Panc1 (cell line): ENCODE data around the gene RFX1. TPM values are rescaled to one million over a fixed set of nuclear protein-coding genes. Genes with fewer than 3 reads are reported as not detected.
A peak's percentile ranks its signal among the peaks of the same experiment; 100 is the strongest.

Source experiments
- ATAC-seq: fragments of 200-7000 bp; cut with Tn5 transposase; 2 replicates; pipeline ENCODE4 v1.9.1; 2020; ENCODE audit warnings: mild to moderate bottlenecking, moderate library complexity
- BruUV-seq: library from RNA; stranded (reverse); fragments of 400-500 nt; replicated peaks from 2 replicates; lab custom pipeline; 2021; lab: Mats Ljungman, UMichigan
- CTCF ChIA-PET: fragments of 300-600 bp; sonication (Branson Sonifier 250); formaldehyde crosslinking; loops from one replicate; lab custom pipeline; 2022; ENCODE audit warnings: antibody characterized with exemption; lab: Charles Lee
- POLR2A ChIA-PET: fragments of 300-600 bp; sonication (Branson Sonifier 250); formaldehyde crosslinking; loops from one replicate; lab custom pipeline; 2022; ENCODE audit warnings: antibody characterized with exemption; lab: Charles Lee
- DNase-seq: peaks from one replicate; pipeline ENCODE4 v3.0.0-alpha.2; 2010; ENCODE audit warnings: low read depth, low spot score
- H3K27ac ChIP-seq: 2 replicates; pipeline ENCODE4 v1.5.1; 2011; ENCODE audit warnings: mild to moderate bottlenecking, low read length, inconsistent platforms
- H3K27me3 ChIP-seq: fragments of 200-500 bp; sonication (Bioruptor generic); 2 replicates; pipeline ENCODE4 v1.6.0; 2014; ENCODE audit warnings: low read length, inconsistent platforms; ENCODE audit not compliant: control insufficient read depth, insufficient read depth
- H3K36me3 ChIP-seq: fragments of 200-500 bp; sonication (Bioruptor generic); 2 replicates; pipeline ENCODE4 v1.5.1; 2014; ENCODE audit warnings: inconsistent platforms, mild to moderate bottlenecking, low read length, moderate library complexity; ENCODE audit not compliant: control insufficient read depth, insufficient read depth
- H3K4me1 ChIP-seq: 2 replicates; pipeline ENCODE4 v1.5.1; 2011; ENCODE audit warnings: inconsistent platforms, mild to moderate bottlenecking, low read length, moderate library complexity; ENCODE audit not compliant: control insufficient read depth, insufficient read depth
- H3K4me3 ChIP-seq, 2 experiments: 2 replicates each; pipeline ENCODE4 v1.5.1; 2011 to 2012; ENCODE audit warnings: low read depth in 2 of 2, low read length in 2 of 2, mild to moderate bottlenecking in 2 of 2, inconsistent platforms in 1 of 2, moderate library complexity in 1 of 2
- H3K9me3 ChIP-seq: fragments of 200-500 bp; sonication (Bioruptor generic); 2 replicates; pipeline ENCODE4 v1.5.1; 2014; ENCODE audit warnings: low read depth, mild to moderate bottlenecking, inconsistent platforms, low read length, moderate library complexity; ENCODE audit not compliant: control insufficient read depth, insufficient read depth
- CTCF ChIP-seq: fragments of 450-650 bp; IDR thresholded peaks from 2 replicates; pipeline ENCODE4 v1.5.1; 2017; ENCODE audit warnings: mild to moderate bottlenecking
- POLR2AphosphoS5 ChIP-seq: IDR thresholded peaks from 2 replicates; pipeline ENCODE4 v1.6.1; 2012; ENCODE audit warnings: mild to moderate bottlenecking, low read depth, low read length, moderate library complexity
- REST ChIP-seq, 2 experiments: IDR thresholded peaks; 2 replicates each; pipeline ENCODE4 v1.6.1; 2011 to 2012; ENCODE audit warnings: low read depth in 2 of 2, control low read depth in 1 of 2, low read length in 1 of 2, mild to moderate bottlenecking in 1 of 2, moderate library complexity in 1 of 2; ENCODE audit not compliant: insufficient read depth in 1 of 2
- TCF7L2 ChIP-seq: IDR thresholded peaks from 2 replicates; pipeline ENCODE4 v1.6.1; 2011; ENCODE audit warnings: mild to moderate bottlenecking, low read depth, low read length, inconsistent platforms
- in situ Hi-C: cut with HindIII; loops from 2 replicates; pipeline ENCODE4 v1.10.0; 2016; ENCODE audit warnings: low sequenced_read_pairs, low pct_unique_long_range_greater_than_20kb
- intact Hi-C: fragments of 100-400 bp; cut with micrococcal nuclease; formaldehyde crosslinking; loops from one replicate; pipeline ENCODE4 v1.10.0; 2022; ENCODE audit not compliant: unreplicated experiment
- total RNA-seq: library from RNA; stranded (reverse); gene quantifications from one replicate; pipeline ENCODE4 v1.2.1, GENCODE V29; 2021; ENCODE audit not compliant: unreplicated experiment

RFX1 gene
- total RNA-seq, 1 experiment from 2014 or later = 15.2 TPM

GRCh38 chr19:14006766-14007562 lies 844 bp upstream of the RFX1 start:
- ATAC-seq (peak; percentile 70), DNase-seq (no peak)
- in situ Hi-C loops (no loop called here), intact Hi-C loops (no loop called here)
- Histone ChIP-seq H3K4me1 (peaks cover 12% of the 10 kb centered on the region), H3K9me3 (no peaks in the 10 kb centered on the region), H3K4me3 (peak overlapping the region; percentile 66 to 69), H3K27ac (peak overlapping the region; percentile 85), H3K27me3 (no peaks in the 10 kb centered on the region), H3K36me3 (no peaks in the 10 kb centered on the region; the same call in 1 of the 2 replicates)
- ChIA-PET CTCF (no interaction called here), POLR2A (interaction anchor here (0.6 kb wide), 1 partner anchor 845 kb away, joined by 4 read pairs; no protein-coding TSS in a partner anchor)
- TF ChIP-seq TCF7L2 = no peak
- TF ChIP-seq REST (IDR thresholded peaks at IDR 0.05; ENCODE audit: insufficient read depth in 1 of 2, low read depth in 2 of 2, low read length in 1 of 2) = 0 out of 4 replicates have a peak, but pooled peaks of 1 of the 2 experiments have one; percentile 52
- BruUV-seq = TSS peak; percentile 93

- TF ChIP-seq TCF7L2 (no peak), POLR2AphosphoS5 (0 out of 2 replicates have a peak, but pooled peaks have one; percentile 28), CTCF (no peak), REST (IDR thresholded peaks at IDR 0.05; ENCODE audit: insufficient read depth in 1 of 2, low read depth in 2 of 2, low read length in 1 of 2) (no peak)
- H3K9me3 ChIP-seq = no peaks in the 10 kb centered on the region
- ChIA-PET CTCF (no interaction called here), POLR2A (interaction anchor here (0.7 kb wide), 1 partner anchor 852 kb away, joined by 5 read pairs; no protein-coding TSS in a partner anchor)
- DNase-seq (no peak), ATAC-seq (peak; percentile 75)
- BruUV-seq = TSS peak; percentile 83
- in situ Hi-C loops = no loop called here
- peaks cover 12% of the 10 kb centered on the region for H3K4me1 ChIP-seq
- H3K27ac ChIP-seq = peak overlapping the region; percentile 91
- H3K36me3 ChIP-seq = no peaks in the 10 kb centered on the region; the same call in 1 of the 2 replicates
- no peaks in the 10 kb centered on the region for H3K27me3 ChIP-seq
- H3K4me3 ChIP-seq = peak overlapping the region; percentile 66 to 69
- intact Hi-C loops = no loop called here
Observed at GRCh38 chr19:14005349-14006084, 603 bp downstream of the RFX1 start.
